Upper lobe of left lung (tissue), 6 donors: ENCODE measurements around the gene MYO3B. TPM values are rescaled to one million over a fixed set of nuclear protein-coding genes. Genes with fewer than 3 reads are reported as not detected.
A peak's percentile ranks its signal among the peaks of the same experiment; 100 is the strongest.

Source experiments
- ATAC-seq, 2 donors: fragments of 200-7000 bp; cut with Tn5 transposase; one replicate each; pipeline ENCODE4 v1.9.1; 2022; ENCODE audit warnings: mild to moderate bottlenecking in 2 of 2, moderate library complexity in 2 of 2; ENCODE audit not compliant: low FRiP score in 2 of 2
- DNase-seq, 2 donors: peaks; one replicate each; pipeline ENCODE4 v3.0.0-alpha.2; 2019 to 2020
- H3K27ac ChIP-seq, 4 donors: fragments of 200-600 bp; sonication (generic); one replicate each; pipeline ENCODE4 v1.5.1; 2016 to 2019
- H3K27me3 ChIP-seq, 4 donors: fragments of 200-600 bp; sonication (generic); one replicate each; pipeline ENCODE4 v1.5.1; 2017 to 2019
- H3K36me3 ChIP-seq, 4 donors: fragments of 200-600 bp; sonication (generic); one replicate each; pipeline ENCODE4 v1.5.1; 2016 to 2019
- H3K4me1 ChIP-seq, 4 donors: fragments of 200-600 bp; sonication (generic); one replicate each; pipeline ENCODE4 v1.5.1; 2018 to 2019
- H3K4me3 ChIP-seq, 4 donors: fragments of 200-600 bp; sonication (generic); one replicate each; pipeline ENCODE4 v1.5.1; 2017 to 2019; ENCODE audit warnings: mild to moderate bottlenecking in 2 of 4, moderate library complexity in 1 of 4
- H3K9me3 ChIP-seq, 4 donors: fragments of 200-600 bp; sonication (generic); one replicate each; pipeline ENCODE4 v1.5.1; 2018 to 2019
- EP300 ChIP-seq, 4 donors: sonication (generic); formaldehyde crosslinking; IDR thresholded peaks; one replicate each; pipeline ENCODE4 v1.5.1; 2017; ENCODE audit warnings: antibody characterized with exemption in 4 of 4, control low read depth in 2 of 4
- POLR2A ChIP-seq, 4 donors: fragments of 450-650 bp; IDR thresholded peaks; one replicate each; pipeline ENCODE4 v1.5.1; 2016 to 2017; ENCODE audit warnings: antibody characterized with exemption in 4 of 4, mild to moderate bottlenecking in 2 of 4
- POLR2AphosphoS5 ChIP-seq, 2 donors: sonication (generic); formaldehyde crosslinking; IDR thresholded peaks; one replicate each; pipeline ENCODE4 v1.5.1; 2017; ENCODE audit warnings: antibody characterized with exemption in 2 of 2
- WGBS, 2 donors: methylation state at CpG; one replicate each; pipeline ENCODE4 v1.1.5; 2017 to 2018; 5-methylcytosine and 5-hydroxymethylcytosine counted together
- total RNA-seq, 6 donors: library from RNA; depleted of rRNA in 4 of 6; stranded (reverse); fragments of >200 nt in 4 of 6; gene quantifications; one replicate each; pipeline versions ENCODE4 v1.1.0 to v1.2.1, GENCODE V29; 2016 to 2021
- TF ChIP-seq, protein P1 (sequence below), 6 experiments: fragments of 450-650 bp in 4 of 6; fragments of 200-600 bp in 2 of 6; sonication (generic) in 2 of 6; IDR thresholded peaks; one replicate each; pipeline ENCODE4 v1.5.1; 2016 to 2019; ENCODE audit warnings: antibody characterized with exemption in 6 of 6
- donor health status: DM: no; HTN: no; CAD: no; lungs with moderate emphysema.
- donor health status: DM: no; HTN: yes; CAD: no; lungs with severe emphysema.

The MYO3B gene
- total RNA-seq, 6 donors from 2014 or later: 0.09 to 0.20 (median 0.13) TPM; not detected in 3

DNA sequence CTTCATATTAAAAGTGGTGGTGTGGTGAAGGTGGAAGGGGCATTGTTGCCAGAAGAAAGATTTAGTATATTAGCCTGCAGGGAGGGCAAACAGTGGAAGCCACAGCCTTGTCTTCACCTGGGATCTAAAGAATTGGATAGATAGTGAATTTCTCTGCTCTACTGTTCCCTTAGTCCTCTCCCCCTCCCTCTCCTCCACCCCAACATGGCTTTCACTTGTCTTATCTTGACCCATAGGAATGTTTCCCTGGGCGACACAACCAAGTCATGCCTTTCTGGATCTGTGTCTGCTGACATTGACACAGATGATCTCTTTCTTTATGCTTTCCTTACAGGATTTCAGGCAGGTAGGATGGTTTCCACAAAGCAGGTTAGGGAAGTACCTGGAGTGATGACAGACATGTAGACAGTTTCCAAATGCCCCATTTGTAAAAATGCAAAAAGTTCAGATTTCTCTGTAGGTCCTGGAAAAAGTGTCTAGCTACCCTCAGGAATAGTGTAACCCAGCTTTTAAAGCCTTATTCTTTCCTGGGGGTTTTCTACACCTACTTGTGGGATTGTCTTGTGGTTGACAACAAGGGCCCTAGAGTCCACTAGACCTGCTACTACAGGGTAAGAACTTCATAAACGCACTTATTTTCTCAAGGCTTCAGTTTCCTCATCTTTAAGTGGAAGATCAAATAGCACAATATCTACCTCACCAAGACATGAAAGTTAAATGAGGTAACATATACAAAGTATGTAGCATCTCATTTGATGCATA lies 353.0 kb downstream of the MYO3B start:
- H3K27me3 ChIP-seq: no peaks in the 10 kb centered on the region
- no peak overlapping the region for H3K4me3 ChIP-seq
- WGBS, 2 donors: 36 to 65% methylated on average over 2 of the region's 2 CpGs
- H3K27ac ChIP-seq: peak overlapping the region in 2 of 4 donors; percentile 15 to 19
- ATAC-seq (peak; percentile 28 to 36), DNase-seq (peak in 1 of 2 donors; percentile 38)
- H3K36me3 ChIP-seq: no peaks in the 10 kb centered on the region
- TF ChIP-seq, protein P1, sequence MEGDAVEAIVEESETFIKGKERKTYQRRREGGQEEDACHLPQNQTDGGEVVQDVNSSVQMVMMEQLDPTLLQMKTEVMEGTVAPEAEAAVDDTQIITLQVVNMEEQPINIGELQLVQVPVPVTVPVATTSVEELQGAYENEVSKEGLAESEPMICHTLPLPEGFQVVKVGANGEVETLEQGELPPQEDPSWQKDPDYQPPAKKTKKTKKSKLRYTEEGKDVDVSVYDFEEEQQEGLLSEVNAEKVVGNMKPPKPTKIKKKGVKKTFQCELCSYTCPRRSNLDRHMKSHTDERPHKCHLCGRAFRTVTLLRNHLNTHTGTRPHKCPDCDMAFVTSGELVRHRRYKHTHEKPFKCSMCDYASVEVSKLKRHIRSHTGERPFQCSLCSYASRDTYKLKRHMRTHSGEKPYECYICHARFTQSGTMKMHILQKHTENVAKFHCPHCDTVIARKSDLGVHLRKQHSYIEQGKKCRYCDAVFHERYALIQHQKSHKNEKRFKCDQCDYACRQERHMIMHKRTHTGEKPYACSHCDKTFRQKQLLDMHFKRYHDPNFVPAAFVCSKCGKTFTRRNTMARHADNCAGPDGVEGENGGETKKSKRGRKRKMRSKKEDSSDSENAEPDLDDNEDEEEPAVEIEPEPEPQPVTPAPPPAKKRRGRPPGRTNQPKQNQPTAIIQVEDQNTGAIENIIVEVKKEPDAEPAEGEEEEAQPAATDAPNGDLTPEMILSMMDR (IDR thresholded peaks at IDR 0.05): no peak
- TF ChIP-seq EP300 (IDR thresholded peaks at IDR 0.05) (peak in 1 of 4 donors; percentile 22), POLR2A (IDR thresholded peaks at IDR 0.05) (no peak)
- H3K9me3 ChIP-seq: no peaks in the 10 kb centered on the region
- H3K4me1 ChIP-seq: peaks cover 13 to 17% (median 15%) of the 10 kb centered on the region in 4 donors

DNA sequence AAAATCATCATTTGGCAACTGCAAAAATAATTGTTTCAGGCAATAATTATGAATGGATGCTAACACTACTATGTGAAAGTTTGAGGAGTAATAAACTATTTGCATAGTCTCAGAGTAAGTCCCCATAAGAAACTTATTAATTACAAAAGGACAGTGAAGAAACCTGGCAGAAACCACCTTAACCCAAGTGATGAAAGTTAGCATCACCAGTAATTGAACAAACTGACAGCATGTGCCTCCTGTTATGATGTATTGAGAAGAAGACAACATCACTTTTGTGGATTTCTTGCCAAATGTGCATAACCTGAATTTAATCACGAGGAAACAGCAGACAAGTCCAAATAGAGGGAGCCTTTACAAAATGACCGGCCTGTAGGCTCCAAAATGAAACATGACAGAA lies 353.9 kb downstream of the MYO3B start:
- Histone ChIP-seq H3K9me3 (no peaks in the 10 kb centered on the region), H3K27ac (no peak overlapping the region), H3K4me1 (peaks cover 13 to 17% (median 15%) of the 10 kb centered on the region in 4 donors), H3K4me3 (no peak overlapping the region), H3K27me3 (no peaks in the 10 kb centered on the region), H3K36me3 (no peaks in the 10 kb centered on the region)
- DNase-seq (no peak), ATAC-seq (no peak)
- 92% methylated on average over 2 of the region's 2 CpGs for WGBS, 2 donors
- TF ChIP-seq POLR2A (IDR thresholded peaks at IDR 0.05) (no peak), EP300 (IDR thresholded peaks at IDR 0.05) (no peak), POLR2AphosphoS5 (IDR thresholded peaks at IDR 0.05) (no peak)
- TF ChIP-seq, protein P1 (IDR thresholded peaks at IDR 0.05): no peak

DNA sequence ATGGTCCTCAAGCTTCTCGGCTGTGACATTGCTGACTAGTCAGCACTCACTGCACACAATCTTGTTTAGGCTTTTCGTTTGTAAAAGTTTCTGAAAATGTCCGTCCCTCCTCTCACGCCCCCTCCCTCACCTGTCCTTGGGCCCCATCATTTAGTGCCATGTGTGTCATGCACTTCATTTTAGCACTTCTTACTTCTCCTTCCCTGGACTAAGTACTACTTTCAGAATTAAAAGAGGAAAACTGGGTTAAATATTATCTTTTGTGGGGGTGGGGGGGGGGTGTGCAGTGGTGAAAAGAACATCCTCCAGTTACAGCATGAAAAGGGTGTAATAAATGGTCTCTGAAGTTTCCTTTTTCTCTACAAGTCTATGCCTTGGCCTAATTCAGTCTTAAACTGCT lies 355.2 kb downstream of the MYO3B start:
- Histone ChIP-seq H3K4me1 (peaks cover 13 to 17% (median 15%) of the 10 kb centered on the region in 4 donors), H3K36me3 (no peaks in the 10 kb centered on the region), H3K27ac (no peak overlapping the region), H3K27me3 (no peaks in the 10 kb centered on the region), H3K4me3 (no peak overlapping the region), H3K9me3 (no peaks in the 10 kb centered on the region)
- no peak for DNase-seq
- WGBS, 2 donors: 74 to 75% methylated on average over 4 of the region's 4 CpGs
- ATAC-seq: no peak
- TF ChIP-seq, protein P1 (IDR thresholded peaks at IDR 0.05): no peak
- TF ChIP-seq POLR2AphosphoS5 (IDR thresholded peaks at IDR 0.05) (no peak), POLR2A (IDR thresholded peaks at IDR 0.05) (no peak), EP300 (IDR thresholded peaks at IDR 0.05) (no peak)

DNA sequence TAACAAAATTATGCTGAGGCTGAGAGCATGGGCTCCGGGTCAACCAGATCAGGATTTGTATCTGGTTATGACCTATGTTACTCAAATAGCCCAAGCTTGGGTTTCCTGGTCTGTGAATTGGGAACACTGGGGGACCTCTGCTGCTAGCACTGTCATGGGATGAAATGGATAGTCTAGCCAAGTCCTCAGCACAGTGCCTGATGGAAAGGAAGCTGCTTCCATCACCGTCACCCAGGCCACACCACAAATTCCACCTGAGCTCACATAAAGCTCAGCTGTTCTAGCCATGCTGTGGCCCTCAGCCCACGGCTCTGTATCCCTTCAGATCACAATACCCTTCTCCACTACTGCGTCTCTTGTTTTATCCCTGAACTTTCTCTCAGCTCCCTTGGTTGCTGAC lies 357.6 kb downstream of the MYO3B start:
- Histone ChIP-seq H3K27ac (no peak overlapping the region), H3K27me3 (no peaks in the 10 kb centered on the region), H3K9me3 (no peaks in the 10 kb centered on the region), H3K4me3 (no peak overlapping the region), H3K36me3 (no peaks in the 10 kb centered on the region), H3K4me1 (peaks cover 4 to 11% (median 5%) of the 10 kb centered on the region in 4 donors)
- TF ChIP-seq POLR2A (IDR thresholded peaks at IDR 0.05) (no peak), POLR2AphosphoS5 (IDR thresholded peaks at IDR 0.05) (no peak), EP300 (IDR thresholded peaks at IDR 0.05) (no peak)
- TF ChIP-seq, protein P1 (IDR thresholded peaks at IDR 0.05): no peak
- no peak for DNase-seq
- WGBS, 2 donors: 93 to 97% methylated on average over 4 of the region's 4 CpGs
- ATAC-seq: no peak

DNA sequence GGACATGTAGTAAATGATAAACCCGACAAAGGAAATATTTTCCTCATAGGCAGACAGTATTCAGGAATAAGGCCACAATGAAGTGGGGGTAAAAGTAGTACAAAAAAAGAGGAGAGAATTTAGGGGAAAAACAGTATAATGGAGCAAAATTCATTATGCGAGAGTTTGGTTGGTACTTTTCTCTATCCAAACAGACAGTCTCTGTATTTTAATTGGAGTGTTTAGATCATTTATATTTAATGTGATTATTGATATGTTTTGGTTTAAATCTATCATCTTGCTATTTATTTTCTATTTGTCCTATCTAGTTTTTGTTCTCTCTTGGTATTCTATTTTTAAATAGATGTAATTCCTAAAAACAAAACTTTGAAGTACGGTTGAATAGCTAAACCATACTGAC lies 366.9 kb downstream of the MYO3B start:
- no peak for TF ChIP-seq POLR2A (IDR thresholded peaks at IDR 0.05)
- TF ChIP-seq, protein P1 (IDR thresholded peaks at IDR 0.05): no peak
- TF ChIP-seq POLR2AphosphoS5 (IDR thresholded peaks at IDR 0.05): no peak
- no peak for TF ChIP-seq EP300 (IDR thresholded peaks at IDR 0.05)
- Histone ChIP-seq H3K4me1 (no peaks in the 10 kb centered on the region), H3K4me3 (no peak overlapping the region), H3K9me3 (peaks cover 0 to 8% (median 3%) of the 10 kb centered on the region in 4 donors), H3K27ac (no peak overlapping the region), H3K36me3 (no peaks in the 10 kb centered on the region), H3K27me3 (no peaks in the 10 kb centered on the region)
- no peak for ATAC-seq
- DNase-seq: no peak
- WGBS, 2 donors: 93 to 97% methylated on average over 3 of the region's 3 CpGs
